H9 (cell line): ENCODE results near the gene TMA7B. TPM values are rescaled to one million over a fixed set of nuclear protein-coding genes. Genes with fewer than 3 reads are reported as not detected.

ENCODE experiments used
- DNase-seq: peaks from one replicate; pipeline ENCODE4 v3.0.0-alpha.2; 2017
- H2AFZ ChIP-seq: one replicate; pipeline ENCODE4 v1.6.1; 2013; ENCODE audit warnings: mild to moderate bottlenecking, low read length, control low read depth, moderate library complexity
- H2AK5ac ChIP-seq: 2 replicates; pipeline ENCODE4 v1.6.1; 2013; ENCODE audit warnings: low read length, control low read depth, mixed read lengths; ENCODE audit not compliant: insufficient read length
- H2BK120ac ChIP-seq: one replicate; pipeline ENCODE4 v1.6.1; 2013; ENCODE audit warnings: low read depth, mild to moderate bottlenecking, low read length, control low read depth, inconsistent platforms; ENCODE audit not compliant: poor library complexity, severe bottlenecking
- H2BK12ac ChIP-seq: 2 replicates; pipeline ENCODE4 v1.6.1; 2013; ENCODE audit warnings: low read length, control low read depth, mixed read lengths, low read depth; ENCODE audit not compliant: insufficient read length
- H2BK15ac ChIP-seq: 2 replicates; pipeline ENCODE4 v1.6.1; 2013; ENCODE audit warnings: low read depth, low read length, control low read depth
- H2BK20ac ChIP-seq: one replicate; pipeline ENCODE4 v1.6.1; 2013; ENCODE audit warnings: low read depth, mild to moderate bottlenecking, low read length, control low read depth, inconsistent platforms; ENCODE audit not compliant: poor library complexity, severe bottlenecking
- H2BK5ac ChIP-seq: 2 replicates; pipeline ENCODE4 v1.6.1; 2013; ENCODE audit warnings: low read length, control low read depth, mixed read lengths; ENCODE audit not compliant: insufficient read length
- H3K14ac ChIP-seq: 2 replicates; pipeline ENCODE4 v1.6.1; 2013; ENCODE audit warnings: low read length, control low read depth; ENCODE audit not compliant: insufficient read depth
- H3K18ac ChIP-seq: 2 replicates; pipeline ENCODE4 v1.6.1; 2013; ENCODE audit warnings: low read depth, mild to moderate bottlenecking, mixed read lengths, low read length, control low read depth; ENCODE audit not compliant: insufficient read length
- H3K23ac ChIP-seq: 2 replicates; pipeline ENCODE4 v1.6.1; 2013; ENCODE audit warnings: low read length, control low read depth, mixed read lengths, low read depth; ENCODE audit not compliant: insufficient read length
- H3K23me2 ChIP-seq: 2 replicates; pipeline ENCODE4 v1.6.1; 2013; ENCODE audit warnings: low read depth, mild to moderate bottlenecking, mixed read lengths, low read length, control low read depth; ENCODE audit not compliant: insufficient read length, poor library complexity, severe bottlenecking
- H3K27ac ChIP-seq: 2 replicates; pipeline ENCODE4 v1.5.1; 2013; ENCODE audit warnings: low read length, control low read depth, mixed read lengths, low read depth; ENCODE audit not compliant: insufficient read length
- H3K27me3 ChIP-seq: 2 replicates; pipeline ENCODE4 v1.6.1; 2013; ENCODE audit warnings: low read length, control low read depth, inconsistent platforms; ENCODE audit not compliant: insufficient read depth
- H3K4ac ChIP-seq: 2 replicates; pipeline ENCODE4 v1.6.1; 2013; ENCODE audit warnings: low read depth, mild to moderate bottlenecking, control low read depth, inconsistent platforms, low read length, moderate library complexity
- H3K4me1 ChIP-seq: 2 replicates; pipeline ENCODE4 v1.6.1; 2013; ENCODE audit warnings: low read length, control low read depth, inconsistent platforms; ENCODE audit not compliant: insufficient read depth
- H3K4me2 ChIP-seq: 2 replicates; pipeline ENCODE4 v1.6.1; 2013; ENCODE audit warnings: low read length, control low read depth, mixed read lengths; ENCODE audit not compliant: insufficient read length, insufficient read depth
- H3K56ac ChIP-seq: 2 replicates; pipeline ENCODE4 v1.6.1; 2013; ENCODE audit warnings: low read depth, mild to moderate bottlenecking, mixed read lengths, low read length, control low read depth; ENCODE audit not compliant: insufficient read length
- H3K79me1 ChIP-seq: 2 replicates; pipeline ENCODE4 v1.6.1; 2013; ENCODE audit warnings: low read depth, mild to moderate bottlenecking, moderate library complexity, low read length, control low read depth, inconsistent platforms; ENCODE audit not compliant: insufficient read depth, poor library complexity, severe bottlenecking
- H3K79me2 ChIP-seq: 2 replicates; pipeline ENCODE4 v1.6.1; 2013; ENCODE audit warnings: low read length, control low read depth, inconsistent platforms; ENCODE audit not compliant: insufficient read depth
- H3K9ac ChIP-seq: 2 replicates; pipeline ENCODE4 v1.6.1; 2013; ENCODE audit warnings: low read length, control low read depth, mixed read lengths; ENCODE audit not compliant: insufficient read length; ENCODE audit errors: extremely low read depth
- H3K9me3 ChIP-seq: one replicate; pipeline ENCODE4 v1.6.1; 2013; ENCODE audit warnings: low read depth, low read length, inconsistent platforms; ENCODE audit not compliant: control insufficient read depth
- H3T11ph ChIP-seq: one replicate; pipeline ENCODE4 v1.6.1; 2013; ENCODE audit warnings: mild to moderate bottlenecking, low read length, control low read depth, inconsistent platforms
- H4K20me1 ChIP-seq: one replicate; pipeline ENCODE4 v1.6.1; 2013; ENCODE audit not compliant: control insufficient read depth, insufficient read length, insufficient read depth
- H4K5ac ChIP-seq: 2 replicates; pipeline ENCODE4 v1.6.1; 2013; ENCODE audit warnings: low read depth, mild to moderate bottlenecking, mixed read lengths, low read length, control low read depth; ENCODE audit not compliant: insufficient read length
- H4K8ac ChIP-seq: replicated peaks from 2 replicates; pipeline ENCODE4 v1.6.1; 2013; ENCODE audit warnings: low read length, control low read depth, mixed read lengths, low read depth; ENCODE audit not compliant: insufficient read length
- H4K91ac ChIP-seq: 2 replicates; pipeline ENCODE4 v1.6.1; 2013; ENCODE audit warnings: low read depth, mild to moderate bottlenecking, moderate library complexity, mixed read lengths, low read length, control low read depth; ENCODE audit not compliant: insufficient read length
- H3K27ac Mint-ChIP-seq, 3 experiments: 2 replicates in 2 of 3; 3 replicates in 1 of 3; pipeline ENCODE4 v1.8.0; 2020 to 2021; ENCODE audit warnings: mixed read lengths in 3 of 3, mild to moderate bottlenecking in 1 of 3, moderate library complexity in 1 of 3
- H3K27me3 Mint-ChIP-seq: 2 replicates; pipeline ENCODE4 v1.8.0; 2021; ENCODE audit warnings: low read depth, mild to moderate bottlenecking, moderate library complexity, mixed read lengths
- H3K36me3 Mint-ChIP-seq, 3 experiments: 2 replicates in 2 of 3; 3 replicates in 1 of 3; pipeline ENCODE4 v1.8.0; 2020 to 2021; ENCODE audit warnings: low read depth in 3 of 3, mixed read lengths in 3 of 3; ENCODE audit not compliant: insufficient read depth in 1 of 3
- H3K4me1 Mint-ChIP-seq, 2 experiments: 2 replicates each; pipeline ENCODE4 v1.8.0; 2020; ENCODE audit warnings: mixed read lengths in 2 of 2
- H3K4me3 Mint-ChIP-seq, 2 experiments: 2 replicates in 1 of 2; 3 replicates in 1 of 2; pipeline ENCODE4 v1.8.0; 2020 to 2021; ENCODE audit warnings: mild to moderate bottlenecking in 2 of 2, mixed read lengths in 2 of 2, moderate library complexity in 1 of 2
- H3K9me3 Mint-ChIP-seq, 2 experiments: 2 replicates in 1 of 2; 3 replicates in 1 of 2; pipeline ENCODE4 v1.8.0; 2020; ENCODE audit warnings: mild to moderate bottlenecking in 2 of 2, mixed read lengths in 2 of 2, moderate library complexity in 1 of 2
- CTCF ChIP-seq: fragments of 200-600 bp; sonication (generic); conservative IDR thresholded peaks from 3 replicates; pipeline ENCODE4 v1.8.0; 2021; ENCODE audit warnings: antibody characterized with exemption, mild to moderate bottlenecking
- WGBS: extraction: QIAGEN DNeasy Blood & Tissue Kit; methylation state at CpG from one replicate; pipeline ENCODE4 v1.1.7; 2013; ENCODE audit warnings: missing lambda C conversion rate, low lambda C conversion rate, mixed read lengths; ENCODE audit not compliant: insufficient read length; ENCODE audit errors: extremely low coverage; 5-methylcytosine and 5-hydroxymethylcytosine counted together
- total RNA-seq: library from RNA; stranded (reverse); gene quantifications from 2 replicates; pipeline ENCODE4 v1.2.1, GENCODE V29; 2021

The TMA7B gene
- total RNA-seq, 1 experiment from 2014 or later: not detected

GRCh38 chr22:39974065-39974464 lies 13.9 kb downstream of the TMA7B start:
- Histone ChIP-seq H4K91ac (no peak overlapping the region), H2BK120ac (no peak overlapping the region)
- peaks cover 54% of the 10 kb centered on the region for H3K27me3 Mint-ChIP-seq

More at GRCh38 chr22:39974065-39974464, 13.9 kb downstream of the TMA7B start:
- Histone ChIP-seq H3K14ac (no peak overlapping the region), H3K56ac (no peak overlapping the region), H3K79me1 (no peaks in the 10 kb centered on the region), H3K79me2 (no peaks in the 10 kb centered on the region), H3K4me1 (no peaks in the 10 kb centered on the region), H2AK5ac (no peak overlapping the region), H3K9me3 (no peaks in the 10 kb centered on the region), H2BK15ac (no peak overlapping the region), H2BK12ac (no peak overlapping the region), H3K18ac (no peak overlapping the region), H2BK5ac (no peak overlapping the region), H3K27ac (no peak overlapping the region), H4K8ac (no peak overlapping the region), H3K4me2 (no peak overlapping the region), H2AFZ (no peak overlapping the region), H3K4ac (no peak overlapping the region), H3T11ph (no peak overlapping the region), H3K23ac (no peak overlapping the region), H4K20me1 (no peaks in the 10 kb centered on the region), H3K9ac (no peak overlapping the region), H3K23me2 (no peaks in the 10 kb centered on the region), H2BK20ac (no peak overlapping the region), H4K5ac (no peak overlapping the region), H3K27me3 (no peaks in the 10 kb centered on the region)
- no peak for DNase-seq
- TF ChIP-seq CTCF: no peak
- H3K9me3 Mint-ChIP-seq: no peaks in the 10 kb centered on the region
- H3K4me3 Mint-ChIP-seq: no peak overlapping the region
- H3K4me1 Mint-ChIP-seq: peaks cover 7 to 15% of the 10 kb centered on the region in 2 experiments
- whole genome bisulfite sequencing: no CpG with 5 or more reads among the region's 5 CpGs
- no peaks in the 10 kb centered on the region for H3K36me3 Mint-ChIP-seq
- no peak overlapping the region for H3K27ac Mint-ChIP-seq
